HCT116 (cell line): ENCODE data around the gene KCNJ10. TPM values are rescaled to one million over a fixed set of nuclear protein-coding genes. Genes with fewer than 3 reads are reported as not detected.

Experiments used
- ATAC-seq: fragments of 200-7000 bp; cut with Tn5 transposase; 2 replicates; pipeline ENCODE4 v1.9.1; 2020; ENCODE audit warnings: mild to moderate bottlenecking, moderate library complexity
- BruUV-seq: library from RNA; stranded (reverse); fragments of 400-500 nt; replicated peaks from 2 replicates; lab custom pipeline; 2021; lab: Mats Ljungman, UMichigan
- CTCF ChIA-PET: fragments of 300-600 bp; sonication (Branson Sonifier 250); formaldehyde crosslinking; loops from one replicate; lab custom pipeline; 2021; ENCODE audit warnings: antibody characterized with exemption; lab: Charles Lee
- POLR2A ChIA-PET: fragments of 300-600, 350-600 bp; sonication (Branson Sonifier 250); formaldehyde crosslinking; loops from one replicate; lab custom pipeline; 2021; ENCODE audit warnings: antibody characterized with exemption; lab: Charles Lee
- RAD21 ChIA-PET, 2 experiments: fragments of 300-600 bp; sonication (Branson Sonifier 250); formaldehyde crosslinking; loops; one replicate each; lab custom pipeline; 2023; ENCODE audit warnings: low total read pairs in 2 of 2; ENCODE audit not compliant: uncharacterized antibody in 2 of 2, unreplicated experiment in 2 of 2, low non-redundant PET in 1 of 2; lab: Charles Lee
- DNase-seq: peaks from one replicate; pipeline ENCODE4 v3.0.0-alpha.2; 2010; ENCODE audit warnings: low read depth, low spot score
- H2AFZ ChIP-seq: fragments of 200-600 bp; shearing (Covaris generic), sonication (generic); 2 replicates; pipeline ENCODE4 v1.6.1; 2017; ENCODE audit warnings: low read depth, mixed run types, mixed read lengths, antibody characterized with exemption, low read length; ENCODE audit not compliant: poor library complexity, severe bottlenecking
- H3K27ac ChIP-seq: 2 replicates; pipeline ENCODE4 v1.5.1; 2012; ENCODE audit warnings: low read depth, low read length
- H3K27me3 ChIP-seq: fragments of 200-600 bp; sonication (generic); 2 replicates; pipeline ENCODE4 v1.6.1; 2016; ENCODE audit warnings: mixed run types, low read length, mixed read lengths; ENCODE audit not compliant: insufficient read depth
- H3K36me3 ChIP-seq, 2 experiments: fragments of 200-500 bp in 1 of 2; fragments of 200-600 bp in 1 of 2; sonication (Bioruptor generic) in 1 of 2; sonication (generic) in 1 of 2; 2 replicates each; pipeline versions ENCODE4 v1.5.1 to v1.6.1; 2014 to 2016; ENCODE audit warnings: low read length in 2 of 2, inconsistent platforms in 1 of 2, mixed read lengths in 1 of 2, mixed run types in 1 of 2; ENCODE audit not compliant: insufficient read depth in 2 of 2, control insufficient read depth in 1 of 2
- H3K4me1 ChIP-seq, 2 experiments: fragments of 200-600 bp in 1 of 2; sonication (generic) in 1 of 2; 2 replicates each; pipeline versions ENCODE4 v1.5.1 to v1.6.1; 2012 to 2017; ENCODE audit warnings: low read length in 2 of 2, inconsistent platforms in 1 of 2, mild to moderate bottlenecking in 1 of 2, mixed read lengths in 1 of 2, mixed run types in 1 of 2, moderate library complexity in 1 of 2; ENCODE audit not compliant: insufficient read depth in 2 of 2, control insufficient read depth in 1 of 2
- H3K4me2 ChIP-seq: fragments of 200-600 bp; sonication (generic); 2 replicates; pipeline ENCODE4 v1.6.1; 2017; ENCODE audit warnings: mixed run types, low read length, mixed read lengths
- H3K4me3 ChIP-seq, 2 experiments: fragments of 200-600 bp in 1 of 2; sonication (generic) in 1 of 2; replicated peaks in 1 of 2; 2 replicates each; pipeline ENCODE4 v1.5.1; 2011 to 2016; ENCODE audit warnings: low read length in 2 of 2, control low read depth in 1 of 2, low read depth in 1 of 2, mild to moderate bottlenecking in 1 of 2, mixed read lengths in 1 of 2, mixed run types in 1 of 2
- H3K79me2 ChIP-seq: fragments of 200-600 bp; sonication (generic); 2 replicates; pipeline ENCODE4 v1.6.1; 2017; ENCODE audit warnings: mild to moderate bottlenecking, mixed run types, low read length, moderate library complexity, mixed read lengths; ENCODE audit not compliant: insufficient read depth
- H3K9ac ChIP-seq: fragments of 200-600 bp; sonication (generic); 2 replicates; pipeline ENCODE4 v1.6.1; 2016; ENCODE audit warnings: low read length, mixed read lengths
- H3K9me2 ChIP-seq: fragments of 200-600 bp; sonication (generic), shearing (Covaris generic); 2 replicates; pipeline ENCODE4 v1.6.1; 2017; ENCODE audit warnings: mixed run types, mild to moderate bottlenecking, moderate library complexity; ENCODE audit not compliant: insufficient read depth
- H3K9me3 ChIP-seq, 2 experiments: fragments of 200-500 bp in 1 of 2; fragments of 200-600 bp in 1 of 2; sonication (Bioruptor generic) in 1 of 2; sonication (generic) in 1 of 2; 2 replicates each; pipeline ENCODE4 v1.6.1; 2014 to 2017; ENCODE audit warnings: low read length in 2 of 2, mixed read lengths in 2 of 2, inconsistent platforms in 1 of 2, low read depth in 1 of 2, mild to moderate bottlenecking in 1 of 2, mixed run types in 1 of 2, moderate library complexity in 1 of 2; ENCODE audit not compliant: control insufficient read depth in 1 of 2, insufficient read depth in 1 of 2
- H4K20me1 ChIP-seq: fragments of 200-600 bp; sonication (generic), shearing (Covaris generic); 2 replicates; pipeline ENCODE4 v1.6.1; 2017; ENCODE audit warnings: mixed run types, mild to moderate bottlenecking, moderate library complexity; ENCODE audit not compliant: insufficient read depth
- CTCF ChIP-seq, 3 experiments: fragments of 200-600 bp in 1 of 3; sonication (generic) in 1 of 3; IDR thresholded peaks in 2 of 3; conservative IDR thresholded peaks in 1 of 3; 2 replicates each; pipeline ENCODE4 v1.5.1; 2012 to 2017; ENCODE audit warnings: low read depth in 2 of 3, low read length in 2 of 3, antibody characterized with exemption in 1 of 3, borderline replicate concordance in 1 of 3, control low read depth in 1 of 3, mild to moderate bottlenecking in 1 of 3, mixed read lengths in 1 of 3, mixed run types in 1 of 3, moderate library complexity in 1 of 3; ENCODE audit not compliant: insufficient read depth in 1 of 3
- EGR1 ChIP-seq: IDR thresholded peaks from 2 replicates; pipeline ENCODE4 v1.6.1; 2012; ENCODE audit warnings: low read depth
- ELF1 ChIP-seq: IDR thresholded peaks from 2 replicates; pipeline ENCODE4 v1.6.1; 2012; ENCODE audit warnings: low read depth, borderline replicate concordance
- EZH2phosphoT487 ChIP-seq: fragments of 200-600 bp; IDR thresholded peaks from 2 replicates; pipeline ENCODE4 v1.6.1; 2018; ENCODE audit warnings: antibody characterized with exemption, borderline replicate concordance
- FOSL1 ChIP-seq: IDR thresholded peaks from 2 replicates; pipeline ENCODE4 v1.6.1; 2012; ENCODE audit warnings: low read depth
- REST ChIP-seq: IDR thresholded peaks from 2 replicates; pipeline ENCODE4 v1.6.1; 2012; ENCODE audit warnings: low read depth
- SIN3A ChIP-seq: IDR thresholded peaks from 2 replicates; pipeline ENCODE4 v1.6.1; 2012; ENCODE audit warnings: low read depth
- SP1 ChIP-seq: IDR thresholded peaks from 2 replicates; pipeline ENCODE4 v1.6.1; 2012; ENCODE audit warnings: low read depth
- SRF ChIP-seq: IDR thresholded peaks from 2 replicates; pipeline ENCODE4 v1.6.1; 2012; ENCODE audit warnings: low read depth
- TCF7L2 ChIP-seq: IDR thresholded peaks from 2 replicates; pipeline ENCODE4 v1.7.0; 2011; ENCODE audit warnings: borderline replicate concordance, inconsistent platforms; ENCODE audit not compliant: insufficient read depth, insufficient read length; ENCODE audit errors: extremely low read depth
- YY1 ChIP-seq: IDR thresholded peaks from 2 replicates; pipeline ENCODE4 v1.6.1; 2011; ENCODE audit warnings: low read length, low read depth, moderate library complexity, mild to moderate bottlenecking; ENCODE audit not compliant: insufficient replicate concordance; ENCODE audit errors: extremely low read depth
- ZBTB33 ChIP-seq: IDR thresholded peaks from 2 replicates; pipeline ENCODE4 v1.6.1; 2011; ENCODE audit warnings: mild to moderate bottlenecking, low read length, moderate library complexity; ENCODE audit not compliant: insufficient replicate concordance; ENCODE audit errors: extremely low read depth
- ZFX ChIP-seq: fragments of 450-650 bp; IDR thresholded peaks from 2 replicates; pipeline ENCODE4 v1.6.1; 2017
- ZNF274 ChIP-seq: fragments of 200-500 bp; sonication (Bioruptor generic); IDR thresholded peaks from 2 replicates; pipeline ENCODE4 v1.6.1; 2014; ENCODE audit warnings: mild to moderate bottlenecking, low read depth, low read length, inconsistent platforms
- intact Hi-C: fragments of 100-400 bp; cut with micrococcal nuclease; formaldehyde crosslinking; loops from 2 replicates; pipeline ENCODE4 v1.10.0; 2022
- total RNA-seq: library from RNA; stranded (reverse); gene quantifications from one replicate; pipeline ENCODE4 v1.2.1, GENCODE V29; 2021; ENCODE audit not compliant: unreplicated experiment

Gene KCNJ10
- total RNA-seq, 1 experiment from 2014 or later: 0.57 TPM

GRCh38 chr1:160045653-160046052 lies 24.3 kb downstream of the KCNJ10 start:
- Histone ChIP-seq H3K9me3 (no peaks in the 10 kb centered on the region), H3K4me1 (peaks cover 4 to 6% of the 10 kb centered on the region in 2 experiments; a peak in 3 of 4 replicates), H3K36me3 (no peaks in the 10 kb centered on the region), H3K9me2 (no peaks in the 10 kb centered on the region), H2AFZ (no peak overlapping the region), H4K20me1 (no peaks in the 10 kb centered on the region), H3K9ac (no peak overlapping the region), H3K27ac (no peak overlapping the region), H3K4me3 (no peak overlapping the region), H3K27me3 (peaks cover 13% of the 10 kb centered on the region), H3K4me2 (no peak overlapping the region), H3K79me2 (no peaks in the 10 kb centered on the region)
- CTCF ChIA-PET: interaction anchor here (0.6 to 2.9 kb wide), 18 partner anchors 9 to 1920 kb away, joined by 3 to 33 read pairs (median 6); partner anchors contain the start of genes IGSF8 and PIGM
- no TSS peak for BruUV-seq
- intact Hi-C loops: loop anchor here (1.0 kb wide), 1 partner anchor 33 kb away; no protein-coding TSS in a partner anchor
- POLR2A ChIA-PET: no interaction called here
- DNase-seq: no peak
- RAD21 ChIA-PET: interaction anchor here (1.2 to 1.8 kb wide), 2 partner anchors 35 to 55 kb away, joined by 3 to 5 read pairs; partner anchors contain the start of gene KCNJ9 (in 1 of the 2)
- TF ChIP-seq ELF1: no peak
- TF ChIP-seq REST: no peak
- TF ChIP-seq FOSL1: no peak
- TF ChIP-seq ZNF274: no peak
- no peak for TF ChIP-seq YY1
- TF ChIP-seq EZH2phosphoT487: no peak
- TF ChIP-seq TCF7L2: no peak
- no peak for TF ChIP-seq ZFX
- no peak for TF ChIP-seq SRF
- no peak for TF ChIP-seq EGR1
- TF ChIP-seq CTCF (IDR thresholded peaks at IDR 0.05 in 2 of 3, conservative IDR thresholded peaks at IDR 0.05 in 1 of 3; ENCODE audit: borderline replicate concordance in 1 of 3, insufficient read depth in 1 of 3, low read depth in 2 of 3, low read length in 2 of 3): no peak
- no peak for TF ChIP-seq SIN3A
- TF ChIP-seq SP1: no peak
- TF ChIP-seq ZBTB33: no peak
- ATAC-seq: no peak
